H1 (cell line): Measurements from ENCODE around the gene TMEM185B. TPM values are rescaled to one million over a fixed set of nuclear protein-coding genes. Genes with fewer than 3 reads are reported as not detected.

Experiments used
- CTCF ChIA-PET: fragments of 300-600 bp; sonication (Branson Sonifier 250); formaldehyde crosslinking; loops from one replicate; lab custom pipeline; 2021; ENCODE audit not compliant: partially characterized antibody; lab: Charles Lee
- POLR2A ChIA-PET: fragments of 300-600 bp; sonication (Branson Sonifier 250); formaldehyde crosslinking; loops from one replicate; lab custom pipeline; 2021; ENCODE audit warnings: inconsistent platforms; ENCODE audit not compliant: partially characterized antibody; lab: Charles Lee
- DNase-seq, 2 experiments: peaks; one replicate each; pipeline versions ENCODE4 v3.0.0 to v3.0.0-alpha.2; 2010 to 2022; ENCODE audit warnings: low spot score in 2 of 2, low read depth in 1 of 2, mixed read lengths in 1 of 2
- FAIRE-seq: peaks from 2 replicates; lab custom pipeline; 2011; peaks lifted over from hg19 to GRCh38; lab: Jason Lieb, UNC
- H2AFZ ChIP-seq: 2 replicates; pipeline ENCODE4 v1.8.1; 2012; ENCODE audit warnings: low read length, inconsistent platforms
- H2AK5ac ChIP-seq: 2 replicates; pipeline ENCODE4 v1.6.1; 2013; ENCODE audit warnings: low read depth, low read length
- H2BK120ac ChIP-seq: replicated peaks from 2 replicates; pipeline ENCODE3; 2013; ENCODE audit warnings: low read depth, low read length, inconsistent platforms
- H2BK12ac ChIP-seq: 2 replicates; pipeline ENCODE4 v1.6.1; 2013; ENCODE audit warnings: low read depth, low read length
- H2BK15ac ChIP-seq: 2 replicates; pipeline ENCODE4 v1.6.1; 2013; ENCODE audit warnings: low read length
- H2BK20ac ChIP-seq: 2 replicates; pipeline ENCODE4 v1.6.1; 2013; ENCODE audit warnings: low read length
- H2BK5ac ChIP-seq: 2 replicates; pipeline ENCODE4 v1.6.1; 2013; ENCODE audit warnings: low read depth, low read length
- H3K14ac ChIP-seq: 2 replicates; pipeline ENCODE4 v1.6.1; 2013; ENCODE audit warnings: inconsistent platforms; ENCODE audit not compliant: insufficient read length
- H3K18ac ChIP-seq: 2 replicates; pipeline ENCODE4 v1.6.1; 2013; ENCODE audit warnings: low read length; ENCODE audit errors: extremely low read depth
- H3K23ac ChIP-seq: 2 replicates; pipeline ENCODE4 v1.6.1; 2013; ENCODE audit warnings: inconsistent platforms; ENCODE audit not compliant: insufficient read length
- H3K23me2 ChIP-seq: 2 replicates; pipeline ENCODE4 v1.6.1; 2013; ENCODE audit warnings: low read depth, low read length
- H3K27ac ChIP-seq: 2 replicates; pipeline ENCODE4 v1.6.1; 2011; ENCODE audit warnings: low read depth, low read length, inconsistent platforms
- H3K27me3 ChIP-seq, 4 experiments: replicated peaks in 1 of 4; 1 replicate in 1 of 4; 2 replicates in 3 of 4; pipeline versions ENCODE4 v1.6.1 to v1.8.1; 2011 to 2013; ENCODE audit warnings: low read length in 3 of 4, mild to moderate bottlenecking in 3 of 4, inconsistent platforms in 2 of 4, mixed read lengths in 2 of 4, moderate library complexity in 1 of 4; ENCODE audit not compliant: control insufficient read depth in 3 of 4, insufficient read depth in 3 of 4; ENCODE audit errors: extremely low read depth in 1 of 4
- H3K36me3 ChIP-seq, 4 experiments: 2 replicates each; pipeline versions ENCODE4 v1.6.1 to v1.8.1; 2011 to 2013; ENCODE audit warnings: mild to moderate bottlenecking in 4 of 4, low read length in 3 of 4, moderate library complexity in 2 of 4, control low read depth in 1 of 4, inconsistent platforms in 1 of 4; ENCODE audit not compliant: insufficient read depth in 4 of 4, control insufficient read depth in 2 of 4
- H3K4ac ChIP-seq: replicated peaks from 2 replicates; pipeline ENCODE3; 2013; ENCODE audit warnings: low read length, low read depth, mixed read lengths, inconsistent platforms; ENCODE audit not compliant: insufficient read length
- H3K4me1 ChIP-seq, 4 experiments: replicated peaks in 1 of 4; 1 replicate in 1 of 4; 2 replicates in 3 of 4; pipeline versions ENCODE4 v1.6.1 to v1.8.1; 2011 to 2013; ENCODE audit warnings: low read length in 3 of 4, inconsistent platforms in 2 of 4, mixed read lengths in 1 of 4; ENCODE audit not compliant: insufficient read depth in 4 of 4, control insufficient read depth in 3 of 4
- H3K4me2 ChIP-seq, 2 experiments: 2 replicates each; pipeline versions ENCODE4 v1.6.1 to v1.8.1; 2011 to 2013; ENCODE audit warnings: low read depth in 2 of 2, low read length in 2 of 2, control low read depth in 1 of 2, inconsistent platforms in 1 of 2, mild to moderate bottlenecking in 1 of 2; ENCODE audit not compliant: insufficient read depth in 1 of 2
- H3K4me3 ChIP-seq, 4 experiments: fragments of 200-600, 300-600 bp in 1 of 4; sonication (generic), shearing (Covaris generic), sonication (Bioruptor Twin) in 1 of 4; 2 replicates each; pipeline versions ENCODE4 v1.5.1 to v1.8.1; 2011 to 2016; ENCODE audit warnings: low read length in 4 of 4, low read depth in 3 of 4, control low read depth in 2 of 4, inconsistent platforms in 2 of 4, mild to moderate bottlenecking in 2 of 4, mixed read lengths in 1 of 4, moderate library complexity in 1 of 4; ENCODE audit not compliant: insufficient read depth in 2 of 4; ENCODE audit errors: extremely low read depth in 1 of 4
- H3K56ac ChIP-seq: replicated peaks from 2 replicates; pipeline ENCODE3; 2013; ENCODE audit warnings: low read depth, mild to moderate bottlenecking, mixed read lengths, low read length, inconsistent platforms; ENCODE audit not compliant: insufficient read length
- H3K79me1 ChIP-seq: 2 replicates; pipeline ENCODE4 v1.6.1; 2013; ENCODE audit warnings: low read depth, low read length, control low read depth
- H3K79me2 ChIP-seq, 2 experiments: 2 replicates each; pipeline versions ENCODE4 v1.6.1 to v1.8.1; 2012 to 2013; ENCODE audit warnings: low read length in 2 of 2, mild to moderate bottlenecking in 2 of 2, inconsistent platforms in 1 of 2; ENCODE audit not compliant: insufficient read depth in 2 of 2, control insufficient read depth in 1 of 2
- H3K9ac ChIP-seq, 4 experiments: replicated peaks in 1 of 4; 1 replicate in 1 of 4; 2 replicates in 3 of 4; pipeline versions ENCODE4 v1.6.1 to v1.8.1; 2011 to 2013; ENCODE audit warnings: low read depth in 3 of 4, low read length in 3 of 4, control low read depth in 2 of 4, mild to moderate bottlenecking in 2 of 4, moderate library complexity in 2 of 4, inconsistent platforms in 1 of 4; ENCODE audit errors: extremely low read depth in 1 of 4
- H3K9me3 ChIP-seq, 2 experiments: 2 replicates each; pipeline versions ENCODE4 v1.6.1 to v1.8.1; 2012 to 2013; ENCODE audit warnings: mild to moderate bottlenecking in 2 of 2, moderate library complexity in 2 of 2, control low read depth in 1 of 2, inconsistent platforms in 1 of 2, low read depth in 1 of 2, low read length in 1 of 2, mixed read lengths in 1 of 2; ENCODE audit not compliant: insufficient read depth in 2 of 2
- H4K20me1 ChIP-seq, 2 experiments: replicated peaks in 1 of 2; 2 replicates each; pipeline versions ENCODE3 to v1.8.1; 2011 to 2013; ENCODE audit warnings: inconsistent platforms in 2 of 2, low read length in 2 of 2, mild to moderate bottlenecking in 1 of 2; ENCODE audit not compliant: insufficient read depth in 2 of 2, control insufficient read depth in 1 of 2
- H4K5ac ChIP-seq: 2 replicates; pipeline ENCODE4 v1.6.1; 2013; ENCODE audit warnings: low read length, low read depth, mixed read lengths, inconsistent platforms; ENCODE audit not compliant: insufficient read length
- H4K8ac ChIP-seq: 2 replicates; pipeline ENCODE4 v1.8.0; 2013; ENCODE audit warnings: mild to moderate bottlenecking, moderate library complexity, low read length, inconsistent platforms; ENCODE audit not compliant: insufficient read depth; ENCODE audit errors: extremely low read depth
- H4K91ac ChIP-seq: replicated peaks from 2 replicates; pipeline ENCODE3; 2013; ENCODE audit warnings: low read length, mixed read lengths, inconsistent platforms; ENCODE audit not compliant: insufficient read length
- NANOG ChIP-seq: IDR thresholded peaks from 2 replicates; pipeline ENCODE4 v1.6.1; 2011; ENCODE audit warnings: low read length, low read depth, mild to moderate bottlenecking, inconsistent platforms; ENCODE audit not compliant: insufficient read depth, poor library complexity, severe bottlenecking
- SIRT6 ChIP-seq: IDR thresholded peaks from one replicate; pipeline ENCODE4 v1.7.1; 2012; ENCODE audit warnings: low read length, inconsistent platforms
- WGBS, 2 experiments: shearing (Covaris generic) in 1 of 2; methylation state at CpG; one replicate each; pipeline versions ENCODE4 v1.1.6 to v1.1.7; 2013 to 2015; ENCODE audit warnings: low lambda C conversion rate in 2 of 2, mixed read lengths in 2 of 2, inconsistent platforms in 1 of 2, low coverage in 1 of 2, missing lambda C conversion rate in 1 of 2; ENCODE audit not compliant: insufficient replicate concordance in 2 of 2, insufficient coverage in 1 of 2, insufficient read length in 1 of 2; ENCODE audit errors: extremely low coverage in 1 of 2, missing lambda C conversion rate in 1 of 2; 5-methylcytosine and 5-hydroxymethylcytosine counted together
- polyA plus RNA-seq, 7 experiments: library from polyadenylated mRNA; depleted of rRNA in 3 of 7; stranded (reverse) in 5 of 7; unstranded in 2 of 7; fragments of >200 nt in 5 of 7; fragments of 200-250 nt in 2 of 7; gene quantifications; 1 replicate in 5 of 7; 2 replicates in 1 of 7; 4 replicates in 1 of 7; pipeline versions ENCODE4 v1.2.1 to v1.2.3, GENCODE V29; 2011 to 2013; ENCODE audit warnings: missing spikeins in 2 of 7, mixed read lengths in 2 of 7
- total RNA-seq: library from RNA; stranded (reverse); fragmentation: NEBNext Ultra II Directional; extraction: Animal tissue kit (Norgen Biotek cat#: 25700); gene quantifications from 2 replicates; pipeline ENCODE4 v1.2.1, GENCODE V29; 2021
- TF ChIP-seq, protein P1 (sequence below): IDR thresholded peaks from 2 replicates; pipeline ENCODE4 v1.6.1; 2012; ENCODE audit warnings: inconsistent platforms
- TF ChIP-seq, protein P2 (sequence below): IDR thresholded peaks from 2 replicates; pipeline ENCODE4 v1.6.1; 2011; ENCODE audit warnings: low read length, improper control_type of control experiment

The TMEM185B gene
- total and polyA plus RNA-seq, 2 of the 8 experiments (the other 6 are each of a cell fraction or from before 2014, with no cell fraction given), result 13.5 to 14.0 TPM

DNA sequence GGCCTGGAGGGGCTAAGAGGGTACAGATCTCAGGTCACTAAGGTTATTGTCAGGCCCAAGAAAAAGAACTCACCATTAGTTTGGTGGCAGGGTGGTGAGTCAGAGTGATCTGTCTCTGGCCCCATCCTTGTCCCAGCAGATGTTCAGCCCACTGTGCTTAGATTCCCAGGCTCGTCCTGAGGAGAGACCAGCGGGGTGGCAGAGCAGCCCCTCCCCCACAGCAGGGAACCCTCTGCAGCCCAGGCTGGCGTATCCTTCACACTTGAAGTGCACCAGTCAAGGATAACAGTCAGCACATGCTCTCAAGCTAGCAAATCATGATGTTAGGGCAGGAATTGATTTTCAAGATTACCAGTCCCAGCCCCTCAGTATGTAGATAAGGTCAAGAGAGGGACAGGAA, 43.1 kb downstream of the TMEM185B start:
- Histone ChIP-seq H2AK5ac (no peak overlapping the region), H4K20me1 (no peaks in the 10 kb centered on the region), H3K56ac (no peak overlapping the region), H2BK20ac (no peak overlapping the region), H2BK120ac (no peak overlapping the region), H3K23me2 (no peaks in the 10 kb centered on the region), H3K4me3 (no peak overlapping the region), H4K8ac (no peak overlapping the region), H2BK15ac (no peak overlapping the region), H3K36me3 (no peaks in the 10 kb centered on the region; a peak in 1 of 8 replicates), H4K91ac (no peak overlapping the region), H3K79me1 (no peaks in the 10 kb centered on the region), H3K9me3 (no peaks in the 10 kb centered on the region), H3K14ac (no peak overlapping the region), H3K4me2 (no peak overlapping the region), H3K27me3 (no peaks in the 10 kb centered on the region), H3K4me1 (peaks cover 0 to 3% (median 0%) of the 10 kb centered on the region in 4 experiments; a peak in 1 of 7 replicates), H3K4ac (no peak overlapping the region), H3K18ac (no peak overlapping the region), H2AFZ (no peak overlapping the region), H4K5ac (no peak overlapping the region), H3K27ac (no peak overlapping the region), H3K9ac (no peak overlapping the region)
- FAIRE-seq, result no peak
- no peak for DNase-seq
- ChIA-PET CTCF (interaction anchor here (0.9 to 3.7 kb wide), 5 partner anchors 10 to 477 kb away, joined by 3 to 15 read pairs (median 3); no protein-coding TSS in a partner anchor), POLR2A (no interaction called here)
- WGBS, 2 experiments, result 61% methylated on average over 3 of the region's 3 CpGs; no CpG with 5 or more reads in 1 of the 2 experiments
- TF ChIP-seq NANOG, result no peak
- no peak for TF ChIP-seq SIRT6
- TF ChIP-seq, protein P1, sequence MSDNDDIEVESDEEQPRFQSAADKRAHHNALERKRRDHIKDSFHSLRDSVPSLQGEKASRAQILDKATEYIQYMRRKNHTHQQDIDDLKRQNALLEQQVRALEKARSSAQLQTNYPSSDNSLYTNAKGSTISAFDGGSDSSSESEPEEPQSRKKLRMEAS, result peak; percentile 45
- TF ChIP-seq, protein P2, sequence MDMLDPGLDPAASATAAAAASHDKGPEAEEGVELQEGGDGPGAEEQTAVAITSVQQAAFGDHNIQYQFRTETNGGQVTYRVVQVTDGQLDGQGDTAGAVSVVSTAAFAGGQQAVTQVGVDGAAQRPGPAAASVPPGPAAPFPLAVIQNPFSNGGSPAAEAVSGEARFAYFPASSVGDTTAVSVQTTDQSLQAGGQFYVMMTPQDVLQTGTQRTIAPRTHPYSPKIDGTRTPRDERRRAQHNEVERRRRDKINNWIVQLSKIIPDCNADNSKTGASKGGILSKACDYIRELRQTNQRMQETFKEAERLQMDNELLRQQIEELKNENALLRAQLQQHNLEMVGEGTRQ, result no peak
- TF ChIP-seq, all 59 proteins: peak for 1
- H2BK5ac ChIP-seq, result no peak overlapping the region
- H3K23ac ChIP-seq, result no peak overlapping the region
- H2BK12ac ChIP-seq, result no peak overlapping the region
- H3K79me2 ChIP-seq, result no peaks in the 10 kb centered on the region
